ENCODE measurements around the gene MAGEA10.

- TF ChIP-seq CTCF (IDR thresholded peaks at IDR 0.05; ENCODE audit: poor library complexity), result no peak
- TF ChIP-seq EZH2 (IDR thresholded peaks at IDR 0.05; ENCODE audit: borderline replicate concordance), result no peak
Observed at GRCh38 chrX:152155766-152156310, 17.5 kb upstream of the MAGEA10 start.
